HL-60/S4 treated with retinoic acid at 250 ng/mL for 4 days and 3 days (cell line): Measurements from ENCODE around the gene PARP16.

ENCODE experiments used
- in situ Hi-C: fragments of 300-500 bp; cut with MboI; formaldehyde crosslinking; loops from 2 replicates; pipeline ENCODE4 v1.7.0; 2022; ENCODE audit warnings: low sequenced_read_pairs

PARP16 gene

DNA sequence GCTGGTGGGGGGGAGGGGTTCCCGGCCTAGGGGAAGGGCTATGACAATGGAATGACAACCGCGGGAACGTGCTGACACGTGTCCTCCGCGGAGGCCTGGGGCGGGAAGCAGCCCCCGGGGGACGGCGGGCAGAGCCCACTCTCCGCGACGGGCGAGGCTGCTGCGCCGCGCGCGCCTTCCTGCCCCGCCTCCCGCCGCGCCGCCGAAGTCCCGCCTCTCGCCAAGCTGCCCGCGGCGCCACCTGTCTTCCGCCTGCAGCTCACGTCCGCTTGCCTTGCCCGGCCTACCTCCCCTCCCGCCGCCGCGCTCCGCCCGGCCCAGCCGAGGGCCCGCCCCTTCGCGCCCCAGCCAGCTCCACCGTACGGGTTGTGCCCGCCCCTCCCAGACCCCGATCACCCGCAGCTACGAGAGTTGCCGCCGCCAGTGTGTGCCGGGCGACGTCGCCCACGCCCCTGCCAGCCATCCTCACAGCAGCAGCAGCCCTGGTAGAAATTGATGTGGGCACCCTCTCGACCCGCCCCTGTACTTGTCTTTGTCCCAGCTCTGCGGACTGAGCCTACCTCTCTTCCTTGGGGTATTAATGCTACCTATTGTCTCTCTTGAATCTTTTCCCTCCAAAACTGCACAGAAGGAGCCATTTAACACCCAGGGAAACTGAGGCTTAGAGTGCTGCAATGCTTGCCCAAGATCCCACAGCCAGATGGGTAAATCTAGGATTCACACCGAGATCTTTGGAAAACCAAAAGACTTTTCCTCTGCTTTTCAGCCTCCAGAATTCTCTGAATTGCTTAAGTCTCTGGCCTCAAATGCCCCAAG lies at the start of gene PARP16:
Gene PARP16, minus strand, starts transcription at position 180 of the 816 bp plus-strand sequence. CDS start 457 bp downstream, outside the sequence.
- in situ Hi-C loops = no loop called here

DNA sequence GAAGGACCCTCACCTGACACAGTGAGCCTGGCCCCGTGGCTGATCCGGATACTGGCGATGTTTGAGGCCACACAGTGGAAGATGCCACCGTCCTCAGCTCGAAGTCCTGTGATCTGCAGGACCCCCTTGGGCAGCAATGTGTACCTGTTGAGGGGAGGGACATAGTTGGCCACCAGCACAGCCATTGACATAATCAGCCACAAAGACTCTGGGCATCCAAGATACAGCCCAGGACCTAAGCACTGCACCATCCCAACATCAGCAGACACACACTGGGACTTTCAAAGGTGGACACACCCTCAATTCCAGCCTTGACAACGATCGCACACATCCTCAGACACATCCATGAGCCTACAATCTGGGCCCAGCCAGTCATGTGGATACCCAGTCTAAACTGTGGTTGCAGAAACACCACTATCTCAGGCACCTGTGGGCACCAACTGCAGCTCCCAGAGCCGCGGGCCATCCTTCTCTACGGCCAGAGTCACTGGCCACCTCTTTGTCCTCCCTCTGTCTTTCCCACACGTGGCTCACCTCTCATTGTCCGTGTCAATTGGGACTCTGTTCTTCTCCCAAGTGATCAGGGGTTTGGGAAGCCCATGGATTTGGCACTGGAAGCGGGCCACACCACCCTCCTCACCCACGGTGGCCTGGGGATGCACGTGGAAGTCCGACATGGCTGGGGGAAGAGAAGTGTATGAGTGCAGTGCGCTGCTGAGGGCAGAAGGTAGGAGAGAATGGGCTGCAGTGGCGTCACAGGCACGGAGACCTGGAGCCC lies 48.8 kb upstream of the PARP16 start:
- in situ Hi-C loops = no loop called here

DNA sequence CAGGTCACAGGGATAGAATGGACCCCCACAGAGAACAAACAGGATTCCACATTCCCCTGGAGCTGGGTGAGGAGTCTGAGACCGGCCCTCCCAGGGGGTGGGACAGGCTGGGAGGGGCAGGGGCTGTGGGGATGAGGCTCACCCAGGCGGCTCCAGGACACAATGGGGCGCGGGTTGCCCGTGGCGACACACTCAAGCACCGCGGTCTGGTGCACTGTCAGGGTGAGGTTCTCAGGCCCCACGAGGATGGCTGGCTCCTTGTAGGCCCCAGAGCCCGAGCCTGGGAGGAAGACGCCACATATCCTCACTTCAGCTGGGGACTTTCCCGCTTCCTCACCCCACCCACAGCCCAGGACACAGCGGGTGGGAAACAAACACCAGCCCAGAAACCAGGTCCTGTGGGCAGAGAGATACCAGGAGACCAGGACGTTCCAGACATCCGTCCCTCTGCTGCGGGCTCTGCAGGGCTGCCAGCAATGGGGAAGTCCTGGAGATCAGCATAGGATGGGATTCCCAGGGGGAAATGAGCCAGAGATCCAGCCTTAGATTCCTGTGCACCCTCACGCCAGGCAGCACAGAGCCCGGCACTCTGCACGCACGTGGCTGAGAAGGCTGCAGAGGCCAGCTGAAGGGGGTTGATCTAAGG lies 48.0 kb upstream of the PARP16 start:
- in situ Hi-C loops = no loop called here

- in situ Hi-C loops = no loop called here
Observed at GRCh38 chr15:65333856-65334255, 47.2 kb upstream of the PARP16 start.

DNA sequence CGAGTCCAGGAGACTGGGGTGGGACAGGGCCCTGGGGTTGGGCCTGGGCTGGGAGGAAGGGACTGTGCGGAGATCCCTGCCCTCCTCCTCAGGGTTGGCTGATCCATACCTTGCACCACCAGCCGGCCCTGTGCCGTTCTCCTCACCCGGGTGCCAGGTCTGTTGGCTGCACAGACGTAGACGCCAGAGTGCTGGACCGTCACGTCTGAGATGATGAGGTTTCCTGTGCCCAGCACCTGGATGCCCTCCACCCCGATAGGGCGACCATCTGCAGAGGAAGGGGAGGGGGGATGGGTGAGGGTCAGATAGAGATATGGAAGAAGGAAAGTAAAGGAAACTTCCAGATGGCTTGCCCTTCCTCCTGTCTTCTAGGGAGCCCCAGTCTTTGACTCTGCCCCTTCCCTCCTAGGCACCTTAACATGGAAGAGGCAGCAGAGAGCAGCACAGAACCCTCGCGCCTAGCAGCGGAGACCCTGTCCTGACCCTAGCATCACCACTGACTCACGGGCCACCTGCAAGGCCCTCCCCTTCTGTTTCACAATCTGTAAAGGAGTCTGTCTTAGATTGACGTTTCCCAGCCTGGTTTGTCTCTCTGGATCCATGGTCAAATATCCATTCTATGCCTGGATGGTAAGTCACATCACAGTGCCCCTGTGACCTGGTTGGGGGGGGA lies 46.6 kb upstream of the PARP16 start:
- in situ Hi-C loops = no loop called here

DNA sequence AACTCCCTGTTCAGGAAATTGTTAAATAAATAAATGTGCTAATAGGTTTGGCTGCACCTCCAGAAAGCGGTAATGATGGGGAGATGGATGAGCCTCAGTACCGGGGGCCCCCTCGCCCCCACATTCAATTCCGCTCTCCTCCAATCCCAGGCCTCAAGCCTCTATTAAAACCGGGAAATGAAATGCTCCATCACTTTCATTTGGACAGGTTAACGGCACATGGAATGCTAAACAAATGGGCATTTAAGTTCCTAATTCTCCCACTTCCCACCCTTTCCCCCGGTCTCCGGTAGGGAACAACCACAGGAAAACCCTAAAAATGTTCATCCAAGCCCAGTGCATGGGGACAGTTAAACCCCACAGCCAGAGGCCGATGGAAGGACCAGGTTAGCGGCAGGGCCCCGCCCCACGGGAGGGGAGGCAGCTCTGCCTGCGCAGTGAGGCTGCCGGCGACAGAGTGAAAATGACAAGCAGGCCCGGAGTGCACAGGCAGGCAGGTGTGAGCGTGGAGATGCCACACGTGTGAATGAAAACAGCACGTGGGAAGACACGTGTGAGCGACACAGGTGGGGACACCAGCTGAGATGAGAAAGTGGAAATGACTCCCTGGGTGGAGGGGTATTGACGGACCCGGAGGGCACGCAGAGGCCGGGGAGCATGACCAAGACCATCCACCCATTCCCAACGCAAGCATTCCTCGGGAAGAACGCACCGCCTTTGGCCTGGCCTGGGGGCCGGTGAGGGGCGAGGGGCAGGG lies 45.9 kb upstream of the PARP16 start:
- in situ Hi-C loops = no loop called here

- in situ Hi-C loops = no loop called here
Observed at GRCh38 chr15:65331811-65332210, 45.1 kb upstream of the PARP16 start.

GRCh38 chr15:65330934-65331645 lies 44.4 kb upstream of the PARP16 start:
- in situ Hi-C loops = no loop called here

GRCh38 chr15:65329984-65330735 lies 43.5 kb upstream of the PARP16 start:
- in situ Hi-C loops = no loop called here

GRCh38 chr15:65329288-65329983 lies 42.8 kb upstream of the PARP16 start:
- in situ Hi-C loops = no loop called here

- in situ Hi-C loops = no loop called here
Observed at GRCh38 chr15:65328506-65329287, 42.0 kb upstream of the PARP16 start.

GRCh38 chr15:65327651-65328393 lies 41.1 kb upstream of the PARP16 start:
- in situ Hi-C loops = no loop called here

DNA sequence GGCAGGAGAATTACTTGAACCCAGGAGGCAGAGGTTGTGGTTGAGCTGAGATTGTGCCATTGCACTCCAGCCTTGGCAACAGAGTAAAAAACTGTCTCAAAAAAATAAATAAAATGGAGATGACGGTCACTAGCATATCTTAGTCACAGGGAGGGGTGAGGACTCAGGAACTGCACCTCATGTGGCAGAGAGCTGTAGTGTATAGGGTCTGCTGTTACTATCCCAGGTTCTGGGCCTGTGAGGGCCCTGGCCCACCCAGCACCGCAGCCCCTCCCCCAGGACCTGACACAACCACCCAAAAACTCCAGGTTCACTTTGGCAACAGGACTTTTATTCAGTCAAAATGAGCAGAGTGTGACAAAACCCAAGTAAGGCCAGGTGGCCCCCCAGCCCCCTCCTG lies 40.1 kb upstream of the PARP16 start:
- in situ Hi-C loops = no loop called here

GRCh38 chr15:65326117-65326526 lies 39.4 kb upstream of the PARP16 start:
- in situ Hi-C loops = no loop called here

DNA sequence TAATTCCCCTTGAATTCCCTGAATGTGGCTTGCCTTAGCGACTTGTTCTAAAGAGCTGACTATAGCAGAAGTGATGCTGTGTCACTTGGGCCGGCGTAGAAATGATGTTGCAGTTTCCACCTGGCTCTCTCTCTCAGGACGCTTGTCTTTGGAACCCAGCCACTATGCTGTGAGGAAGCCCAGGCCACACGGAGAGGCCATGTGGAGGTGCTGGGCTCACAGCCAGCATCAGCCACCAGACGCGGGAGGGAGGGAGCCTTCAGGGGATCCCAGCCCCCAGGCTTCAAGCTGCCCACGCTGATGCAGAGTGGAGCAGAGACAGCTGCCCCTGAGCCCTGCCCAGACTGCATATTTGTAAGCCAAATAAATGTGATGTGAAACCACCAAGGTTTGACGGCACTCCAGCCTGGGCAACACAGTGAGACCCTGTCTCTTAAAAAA lies 36.4 kb upstream of the PARP16 start:
- in situ Hi-C loops = loop anchor here (5.0 kb wide), 1 partner anchor 59 kb away; no protein-coding TSS in a partner anchor

DNA sequence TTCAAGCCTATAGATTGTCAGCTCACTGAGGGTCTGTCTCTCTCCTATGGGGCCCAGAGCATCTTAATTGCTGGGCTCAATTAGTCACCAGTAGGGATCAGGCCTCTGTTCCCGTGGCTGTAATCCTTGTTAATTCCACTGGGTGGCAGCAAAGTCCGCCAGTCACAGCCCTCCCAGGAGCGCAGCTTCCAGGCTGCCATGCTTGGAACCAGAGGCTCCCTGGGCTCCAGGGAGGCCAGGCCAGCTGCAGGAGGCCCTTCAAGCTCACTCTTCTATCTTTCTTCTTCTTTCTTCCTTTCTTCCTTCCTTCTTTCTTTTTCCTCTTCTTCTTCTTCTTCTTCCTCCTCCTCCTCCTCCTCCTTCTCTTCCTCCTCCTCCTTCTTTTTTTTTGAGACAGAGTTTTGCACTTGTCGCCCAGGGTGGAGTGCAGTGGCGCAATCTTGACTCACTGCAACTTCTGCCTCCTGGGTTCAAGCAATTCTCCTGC lies 32.2 kb upstream of the PARP16 start:
- in situ Hi-C loops = no loop called here
